Measurements from ENCODE around the gene LRIG1.
"Not testable (repeated sequence)": the region's sequence is repeated elsewhere in the genome, so short reads cannot be mapped to it uniquely, and the experiment has no call there.

Gene LRIG1

GRCh38 chr3:66425576-66426114, 75.2 kb downstream of the LRIG1 start:
- Histone ChIP-seq H3K9ac (no peak overlapping the region), H4K20me1 (peaks cover 0 to 40% (median 0%) of the 10 kb centered on the region in 11 experiments; a peak in 5 of 22 replicates), H3K4me1 (peaks cover 15 to 40% (median 29%) of the 10 kb centered on the region in 10 experiments), H3K27ac (no peak overlapping the region), H3K27me3 (no peaks in the 10 kb centered on the region), H3K36me3 (peaks cover 2 to 89% (median 62%) of the 10 kb centered on the region in 11 experiments; a peak in 21 of 22 replicates), H3K9me3 (replicated peaks in 1 of 11) (peaks cover 42 to 69% (median 58%) of the 10 kb centered on the region in 11 experiments), H3K4me2 (no peak overlapping the region), H3K4me3 (no peak overlapping the region)
- TF ChIP-seq Cebpa-rat (IDR thresholded peaks at IDR 0.05): no peak

DNA sequence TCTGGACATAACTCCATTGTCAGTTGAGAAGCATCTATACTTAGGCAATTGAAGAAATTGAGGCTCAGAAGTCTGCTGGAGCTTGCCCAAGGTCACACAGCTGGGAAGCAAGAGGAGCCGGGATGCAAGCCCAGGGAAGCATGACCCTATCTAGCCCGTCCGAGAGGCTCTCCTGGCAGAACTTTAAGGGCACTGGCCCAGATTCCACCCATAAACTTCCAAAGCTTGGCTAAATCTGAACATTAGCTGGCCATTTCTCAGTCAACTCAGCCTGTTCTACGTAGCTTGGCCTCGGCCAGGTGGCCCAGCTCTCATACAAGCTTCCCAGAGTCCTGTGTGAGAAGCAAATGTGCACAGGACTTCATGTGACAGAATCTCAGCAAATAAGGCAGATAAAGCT, 75.8 kb downstream of the LRIG1 start:
- H3K9ac ChIP-seq: no peak overlapping the region
- no peak for TF ChIP-seq Cebpa-rat (IDR thresholded peaks at IDR 0.05)

DNA sequence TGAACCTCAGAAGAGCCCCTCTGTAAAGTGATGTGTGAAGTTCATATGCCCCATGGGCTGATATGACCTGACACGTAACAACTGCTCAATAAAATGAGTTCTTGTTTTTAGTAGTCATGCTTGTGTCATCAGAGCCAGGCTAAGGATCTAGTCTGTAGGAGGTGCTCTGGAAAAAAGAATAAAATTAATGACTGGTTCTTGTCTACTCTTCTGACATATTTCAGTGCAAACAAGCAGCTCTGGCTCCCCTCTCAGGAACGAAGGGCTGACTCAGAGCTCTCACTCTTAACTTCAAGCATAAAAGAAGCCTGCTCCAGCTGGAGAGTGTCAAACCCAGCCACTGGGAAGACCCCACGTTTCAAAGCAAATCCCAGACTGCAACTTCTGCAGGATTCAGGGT, 77.0 kb downstream of the LRIG1 start:
- H3K9ac ChIP-seq: no peak overlapping the region
- no peak overlapping the region for H3K4me3 ChIP-seq
- H3K4me2 ChIP-seq: no peak overlapping the region
- H3K9me3 ChIP-seq (replicated peaks in 1 of 11): peaks cover 48 to 85% (median 75%) of the 10 kb centered on the region in 11 experiments
- peaks cover 8 to 94% (median 79%) of the 10 kb centered on the region in 11 experiments; a peak in 21 of 22 replicates for H3K36me3 ChIP-seq
- H4K20me1 ChIP-seq: peaks cover 0 to 41% (median 2%) of the 10 kb centered on the region in 11 experiments; a peak in 7 of 22 replicates
- H3K27me3 ChIP-seq: no peaks in the 10 kb centered on the region
- TF ChIP-seq Cebpa-rat (IDR thresholded peaks at IDR 0.05): no peak
- no peak overlapping the region for H3K27ac ChIP-seq
- H3K4me1 ChIP-seq: peaks cover 9 to 35% (median 23%) of the 10 kb centered on the region in 10 experiments

More for the DNA sequence above, 75.8 kb downstream of the LRIG1 start:
- Histone ChIP-seq H4K20me1 (peaks cover 0 to 40% (median 0%) of the 10 kb centered on the region in 11 experiments; a peak in 5 of 22 replicates), H3K4me1 (peaks cover 15 to 35% (median 24%) of the 10 kb centered on the region in 10 experiments), H3K4me2 (no peak overlapping the region), H3K36me3 (peaks cover 8 to 89% (median 68%) of the 10 kb centered on the region in 11 experiments; a peak in 21 of 22 replicates), H3K9me3 (replicated peaks in 1 of 11) (peaks cover 46 to 73% (median 64%) of the 10 kb centered on the region in 11 experiments), H3K27me3 (no peaks in the 10 kb centered on the region), H3K27ac (no peak overlapping the region), H3K4me3 (no peak overlapping the region)

DNA sequence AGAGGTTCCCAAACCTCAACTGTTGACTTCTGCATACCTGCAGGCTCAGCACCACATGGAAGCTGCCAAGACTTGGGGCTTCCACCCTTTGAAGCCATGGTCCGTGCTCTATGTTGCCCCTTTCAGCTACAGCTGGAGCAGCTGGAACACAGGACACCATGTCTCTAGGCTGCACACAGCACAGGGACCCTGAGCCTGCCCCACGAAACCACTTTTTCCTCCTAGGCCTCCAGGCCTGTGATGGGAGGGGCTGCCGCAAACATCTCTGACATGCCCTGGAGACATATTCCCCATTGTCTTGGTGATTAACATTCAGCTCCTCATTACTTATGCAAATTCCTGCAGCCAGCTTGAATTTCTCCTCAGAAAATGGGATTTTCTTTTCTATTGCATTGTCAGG, 78.9 kb downstream of the LRIG1 start:
- Histone ChIP-seq H3K4me3 (peak overlapping the region in 6 of 10 experiments; percentile 0 to 34 (median 22); a peak in 3 of 20 replicates), H3K4me1 (peaks cover 0 to 36% (median 29%) of the 10 kb centered on the region in 10 experiments; a peak in 16 of 20 replicates), H3K9me3 (replicated peaks in 1 of 11) (peaks cover 48 to 85% (median 75%) of the 10 kb centered on the region in 11 experiments), H4K20me1 (peaks cover 0 to 41% (median 7%) of the 10 kb centered on the region in 11 experiments; a peak in 10 of 22 replicates), H3K36me3 (peaks cover 8 to 100% (median 79%) of the 10 kb centered on the region in 11 experiments; a peak in 21 of 22 replicates)
- not testable (repeated sequence) for H3K27me3 ChIP-seq, H3K9ac ChIP-seq, H3K4me2 ChIP-seq, H3K27ac ChIP-seq

DNA sequence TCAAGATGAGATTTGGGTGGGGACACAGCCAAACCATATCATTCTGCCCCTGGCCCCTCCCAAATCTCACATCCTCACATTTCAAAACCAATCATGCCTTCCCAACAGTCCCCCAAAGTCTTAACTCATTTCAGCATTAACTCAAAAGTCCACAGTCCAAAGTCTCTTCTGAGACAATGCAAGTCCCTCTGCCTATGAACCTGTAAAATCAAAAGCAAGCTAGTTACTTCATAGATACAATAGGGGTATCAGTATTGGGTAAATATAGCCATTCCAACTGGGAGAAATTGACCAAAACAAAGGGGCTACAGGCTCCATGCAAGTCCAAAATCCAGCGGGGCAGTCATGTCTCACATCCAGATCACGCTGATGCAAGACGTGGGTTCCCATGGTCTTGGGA, 79.7 kb downstream of the LRIG1 start:
- not testable (repeated sequence) for H3K9ac ChIP-seq, H3K27ac ChIP-seq, H3K27me3 ChIP-seq, H3K4me2 ChIP-seq
- peaks cover 0 to 41% (median 37%) of the 10 kb centered on the region in 10 experiments; a peak in 16 of 20 replicates for H3K4me1 ChIP-seq
- H4K20me1 ChIP-seq: peaks cover 0 to 42% (median 14%) of the 10 kb centered on the region in 11 experiments; a peak in 11 of 22 replicates
- peaks cover 48 to 77% (median 72%) of the 10 kb centered on the region in 11 experiments for H3K9me3 ChIP-seq (replicated peaks in 1 of 11)
- peaks cover 8 to 100% (median 84%) of the 10 kb centered on the region in 11 experiments; a peak in 21 of 22 replicates for H3K36me3 ChIP-seq
- H3K4me3 ChIP-seq: peak overlapping the region in 5 of 10 experiments; percentile 11 to 34 (median 23); a peak in 4 of 20 replicates

DNA sequence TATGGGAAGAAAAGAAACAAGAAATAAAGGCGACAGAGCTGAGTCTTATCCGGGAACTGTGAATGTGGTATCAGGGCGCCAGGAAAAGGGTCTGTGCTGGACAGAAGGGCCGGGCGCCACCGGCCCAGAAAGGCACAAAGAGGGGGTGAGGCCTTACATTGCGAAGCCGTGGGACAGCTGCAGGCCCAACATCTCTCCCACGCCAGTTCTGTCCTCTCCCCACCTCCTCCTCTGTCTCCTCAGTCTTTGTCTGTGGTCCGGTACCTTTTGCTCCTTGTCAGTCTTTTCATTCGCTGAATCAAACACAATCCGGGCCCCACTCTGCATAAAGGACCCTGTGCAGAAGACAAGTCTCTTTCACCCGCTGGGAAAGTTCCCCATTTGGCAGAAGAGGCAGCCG, 81.8 kb downstream of the LRIG1 start:
- TF ChIP-seq Cebpa-rat (IDR thresholded peaks at IDR 0.05): no peak
- Histone ChIP-seq H3K4me3 (no peak overlapping the region), H3K4me2 (peak overlapping the region in 8 of 11 experiments; percentile 9 to 78 (median 32); a peak in 15 of 22 replicates), H4K20me1 (peaks cover 0 to 56% (median 32%) of the 10 kb centered on the region in 11 experiments; a peak in 11 of 22 replicates), H3K4me1 (peaks cover 0 to 62% (median 58%) of the 10 kb centered on the region in 10 experiments; a peak in 16 of 20 replicates), H3K27me3 (no peaks in the 10 kb centered on the region), H3K27ac (no peak overlapping the region), H3K36me3 (peaks cover 8 to 97% (median 70%) of the 10 kb centered on the region in 11 experiments; a peak in 21 of 22 replicates), H3K9ac (no peak overlapping the region), H3K9me3 (replicated peaks in 1 of 11) (peaks cover 40 to 56% (median 51%) of the 10 kb centered on the region in 11 experiments)

- Histone ChIP-seq H3K27me3 (no peaks in the 10 kb centered on the region), H3K4me2 (peak overlapping the region in 7 of 11 experiments; percentile 24 to 78 (median 35); a peak in 11 of 22 replicates), H3K9me3 (replicated peaks in 1 of 11) (peaks cover 35 to 51% (median 45%) of the 10 kb centered on the region in 11 experiments), H3K4me3 (no peak overlapping the region), H3K4me1 (peaks cover 0 to 68% (median 63%) of the 10 kb centered on the region in 10 experiments; a peak in 16 of 20 replicates), H4K20me1 (peaks cover 0 to 60% (median 32%) of the 10 kb centered on the region in 11 experiments; a peak in 11 of 22 replicates), H3K27ac (no peak overlapping the region), H3K36me3 (peaks cover 8 to 97% (median 67%) of the 10 kb centered on the region in 11 experiments; a peak in 21 of 22 replicates), H3K9ac (no peak overlapping the region)
- no peak for TF ChIP-seq Cebpa-rat (IDR thresholded peaks at IDR 0.05)
Measured at GRCh38 chr3:66418475-66418931, 82.3 kb downstream of the LRIG1 start.

GRCh38 chr3:66416556-66417304, 84.1 kb downstream of the LRIG1 start:
- Histone ChIP-seq H3K27me3 (no peaks in the 10 kb centered on the region), H3K27ac (peak overlapping the region in 1 of 11 experiments; percentile 11; a peak in 1 of 22 replicates), H3K4me1 (peaks cover 5 to 85% (median 80%) of the 10 kb centered on the region in 10 experiments), H3K4me3 (no peak overlapping the region), H4K20me1 (peaks cover 0 to 75% (median 34%) of the 10 kb centered on the region in 11 experiments; a peak in 11 of 22 replicates), H3K9ac (no peak overlapping the region; a peak in 1 of 22 replicates), H3K36me3 (peaks cover 8 to 94% (median 65%) of the 10 kb centered on the region in 11 experiments; a peak in 21 of 22 replicates), H3K4me2 (peak overlapping the region in 10 of 11 experiments; percentile 1 to 97 (median 51); a peak in 18 of 22 replicates), H3K9me3 (replicated peaks in 1 of 11) (peaks cover 17 to 33% (median 28%) of the 10 kb centered on the region in 11 experiments)
- TF ChIP-seq Cebpa-rat (IDR thresholded peaks at IDR 0.05): no peak
